HG03097 (cell line): ENCODE results near the gene UGT8.
"Not testable (repeated sequence)": the region's sequence is repeated elsewhere in the genome, so short reads cannot be mapped to it uniquely, and the experiment has no call there.

Source experiments
- ATAC-seq: cut with Tn5 transposase; IDR thresholded peaks from one replicate; pipeline ENCODE4 v1.9.1; 2021; ENCODE audit not compliant: unreplicated experiment, low FRiP score

UGT8 gene

DNA sequence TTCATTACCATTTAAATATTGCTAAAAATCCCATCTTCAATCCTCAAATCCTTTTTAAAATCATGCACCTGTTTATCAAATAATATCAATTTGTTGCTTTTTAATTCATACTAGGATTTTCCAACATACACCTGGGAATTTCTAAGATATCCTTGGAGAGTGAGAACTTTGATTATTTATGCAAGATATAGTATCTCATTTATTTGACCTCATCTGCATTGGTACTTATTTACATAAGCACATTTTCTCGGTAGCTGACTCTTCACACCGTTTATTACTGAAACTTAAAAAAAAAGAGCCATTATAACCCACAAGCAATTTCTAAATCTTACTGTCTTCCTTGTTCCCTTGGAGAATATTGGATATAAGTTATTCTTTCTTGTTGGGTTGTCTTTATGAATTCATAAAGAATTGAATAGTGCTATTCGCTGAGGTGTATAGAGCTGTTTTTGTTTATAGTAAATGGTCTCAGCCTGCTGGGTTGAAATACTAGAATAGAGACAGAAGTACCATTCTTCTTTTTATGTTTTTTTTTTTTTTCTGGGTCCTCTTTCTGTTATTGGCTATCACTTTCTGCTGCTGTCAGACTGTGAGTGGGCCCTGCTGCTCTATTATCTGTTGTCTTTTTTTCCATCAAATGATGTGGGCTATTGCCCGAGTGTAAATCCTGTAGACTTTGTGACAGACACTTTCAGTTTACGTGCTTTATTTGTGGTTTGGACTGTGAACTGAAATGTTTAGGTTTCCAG lies 2.9 kb downstream of the UGT8 start:
- ATAC-seq = peak; percentile 41

DNA sequence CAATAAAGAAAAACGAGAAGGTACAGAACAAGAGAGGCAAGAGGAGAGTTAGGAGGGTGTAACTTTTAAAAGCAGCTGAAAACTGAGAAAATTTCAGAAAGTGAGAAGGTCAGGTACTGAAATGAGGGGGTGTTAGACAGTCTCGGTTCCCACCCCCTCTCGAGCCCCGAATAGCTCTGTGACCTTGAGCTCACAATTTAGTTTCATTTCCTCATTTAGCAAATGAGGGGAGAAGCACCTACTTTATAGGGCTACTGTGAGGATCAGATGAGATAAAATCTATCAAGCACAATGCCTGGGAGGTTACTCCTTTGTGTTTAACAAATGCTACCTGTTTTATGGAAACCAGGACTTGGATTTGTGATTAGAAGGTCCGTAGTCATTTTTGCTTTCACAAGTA lies 4.9 kb downstream of the UGT8 start:
- peak; percentile 94 for ATAC-seq

DNA sequence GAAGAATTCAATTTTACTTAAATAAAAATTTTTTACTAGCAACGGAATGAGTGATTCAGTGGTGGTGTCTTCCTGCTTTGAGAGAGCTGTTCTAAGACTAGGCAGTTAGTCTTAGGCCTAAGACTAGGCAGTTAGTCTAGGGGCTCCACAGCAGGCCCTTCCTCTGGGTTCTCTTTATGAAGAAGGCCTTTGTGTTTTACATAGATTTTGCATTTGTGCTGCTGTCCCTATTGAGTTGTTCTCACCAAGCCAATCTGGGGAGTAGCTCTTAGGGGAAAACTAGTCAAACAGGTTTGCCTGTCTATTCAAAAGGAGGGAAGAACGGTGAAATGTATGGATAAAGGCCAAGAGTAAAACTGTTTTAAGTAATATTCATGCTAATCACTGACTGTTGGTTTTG lies 7.6 kb downstream of the UGT8 start:
- ATAC-seq = no peak

DNA sequence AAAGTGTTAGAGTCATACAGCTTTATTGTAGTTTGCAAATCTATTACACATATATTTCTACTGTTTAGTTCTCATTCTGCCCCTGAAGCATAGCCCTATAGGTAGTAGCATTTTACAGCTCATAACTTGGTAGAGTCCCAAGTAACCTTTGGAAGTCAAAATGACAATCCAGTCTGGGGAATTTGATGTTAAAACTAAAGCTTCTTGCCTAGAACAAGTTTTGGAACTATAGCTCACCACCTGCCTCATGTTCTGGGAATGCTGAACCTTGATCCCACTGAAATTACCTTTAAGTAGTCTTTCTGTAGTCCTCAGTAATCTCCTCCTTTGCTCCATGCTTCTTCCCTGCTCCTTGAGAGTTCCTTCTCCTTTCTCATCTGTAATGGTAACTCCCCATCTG lies 8.4 kb downstream of the UGT8 start:
- ATAC-seq = no peak

DNA sequence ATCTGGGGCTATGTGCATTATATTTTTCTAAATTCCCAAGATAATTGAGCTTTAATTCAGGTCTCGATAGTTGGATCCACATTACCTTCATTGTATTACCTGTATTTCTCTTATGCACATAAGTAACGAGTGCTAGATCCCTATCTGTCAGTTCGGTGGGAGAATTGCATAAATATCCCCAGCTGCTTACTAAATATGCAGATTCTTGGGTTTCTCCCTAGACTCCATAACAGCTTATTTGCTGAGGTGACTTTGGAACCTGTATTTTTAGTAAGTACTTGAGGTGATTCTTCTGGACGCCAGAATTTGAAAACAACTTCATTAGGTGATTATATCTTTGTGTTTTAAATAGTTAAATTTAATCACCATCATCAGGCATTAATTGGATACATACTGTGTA lies 15.0 kb downstream of the UGT8 start:
- ATAC-seq = no peak

DNA sequence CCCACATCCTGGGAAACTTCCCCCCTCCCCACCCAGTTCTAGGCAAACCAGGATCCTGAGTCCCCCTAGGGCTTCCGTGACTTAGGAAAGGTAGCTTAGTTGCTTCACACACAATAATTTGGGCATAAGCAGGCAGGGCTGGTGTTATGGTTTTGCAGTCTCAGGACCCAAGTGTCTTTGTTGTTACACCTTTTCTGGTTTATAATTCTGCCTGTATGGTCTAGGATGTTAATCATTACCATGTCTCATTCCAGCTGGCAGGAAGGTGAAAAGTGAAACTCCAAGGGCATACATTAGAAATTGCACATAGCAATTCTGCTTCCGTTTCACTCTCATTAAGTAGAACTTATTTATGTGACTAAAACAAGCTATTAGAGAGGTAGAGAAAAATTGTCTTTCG lies 16.8 kb downstream of the UGT8 start:
- ATAC-seq = peak; percentile 69

DNA sequence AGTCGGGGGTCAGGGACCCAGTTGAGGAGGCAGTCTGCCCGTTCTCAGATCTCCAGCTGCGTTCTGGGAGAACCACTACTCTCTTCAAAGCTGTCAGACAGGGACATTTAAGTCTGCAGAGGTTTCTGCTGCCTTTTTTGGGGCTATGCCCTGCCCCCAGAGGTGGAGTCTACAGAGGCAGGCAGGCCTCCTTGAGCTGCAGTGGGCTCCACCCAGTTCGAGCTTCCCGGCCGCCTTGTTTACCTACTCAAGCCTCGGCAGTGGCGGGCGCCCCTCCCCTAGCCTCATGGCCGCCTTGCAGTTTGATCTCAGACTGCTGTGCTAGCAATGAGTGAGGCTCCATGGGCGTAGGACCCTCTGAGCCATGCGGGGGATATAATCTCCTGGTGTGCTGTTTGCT lies 17.4 kb downstream of the UGT8 start:
- not testable (repeated sequence) for ATAC-seq

DNA sequence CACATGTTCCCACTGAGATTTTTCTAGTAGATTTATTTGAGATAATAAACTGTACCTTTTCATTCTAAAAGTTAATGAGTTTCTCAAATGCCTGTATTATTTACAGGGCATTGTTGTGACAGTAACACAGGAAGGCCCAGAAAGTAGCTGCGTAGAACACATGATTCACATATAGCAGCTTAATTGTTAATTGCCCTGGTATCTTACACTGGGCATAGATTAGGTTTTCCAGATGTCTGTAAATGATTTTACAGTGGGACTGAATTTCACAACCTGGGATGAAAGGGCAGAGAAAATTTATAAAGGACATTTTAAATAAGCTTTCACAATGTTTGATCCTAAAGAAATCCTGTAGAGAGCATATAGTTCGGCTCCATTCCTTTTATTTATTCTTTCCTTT lies 27.6 kb downstream of the UGT8 start:
- ATAC-seq = no peak

DNA sequence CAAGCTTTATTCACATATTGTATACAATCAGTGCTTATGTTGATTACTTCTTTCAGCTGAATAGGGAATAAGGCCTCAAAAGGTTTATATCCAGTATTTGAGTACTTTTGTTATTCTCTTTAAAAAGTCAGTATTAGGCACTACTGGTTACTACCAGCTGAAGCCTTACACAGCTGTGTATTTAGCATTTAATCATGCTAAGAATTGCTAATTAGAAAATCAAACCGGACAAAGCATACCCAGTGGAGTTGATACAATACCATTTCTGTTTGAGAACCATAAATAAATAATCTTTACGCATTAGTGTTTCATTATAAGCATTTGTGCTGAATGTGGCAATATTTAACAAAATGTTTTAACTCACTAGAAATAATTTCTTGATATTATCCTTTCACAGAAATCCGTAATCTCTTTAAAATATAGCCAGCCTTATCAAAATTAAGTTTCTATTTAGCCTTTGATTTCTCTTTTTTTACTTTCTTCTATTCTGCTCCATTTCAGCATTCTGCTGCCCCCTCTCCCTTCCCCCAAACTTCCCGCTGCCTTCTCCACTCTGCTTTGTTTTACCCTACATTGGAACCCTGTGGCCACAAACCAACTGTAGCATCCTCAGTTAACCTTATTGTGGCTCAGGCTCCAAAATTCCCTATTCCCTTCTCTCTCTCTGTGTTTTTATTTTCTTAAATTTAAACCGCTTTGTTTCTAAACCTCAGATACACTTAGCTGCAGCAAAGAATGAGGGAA lies 37.8 kb downstream of the UGT8 start:
- no peak for ATAC-seq

DNA sequence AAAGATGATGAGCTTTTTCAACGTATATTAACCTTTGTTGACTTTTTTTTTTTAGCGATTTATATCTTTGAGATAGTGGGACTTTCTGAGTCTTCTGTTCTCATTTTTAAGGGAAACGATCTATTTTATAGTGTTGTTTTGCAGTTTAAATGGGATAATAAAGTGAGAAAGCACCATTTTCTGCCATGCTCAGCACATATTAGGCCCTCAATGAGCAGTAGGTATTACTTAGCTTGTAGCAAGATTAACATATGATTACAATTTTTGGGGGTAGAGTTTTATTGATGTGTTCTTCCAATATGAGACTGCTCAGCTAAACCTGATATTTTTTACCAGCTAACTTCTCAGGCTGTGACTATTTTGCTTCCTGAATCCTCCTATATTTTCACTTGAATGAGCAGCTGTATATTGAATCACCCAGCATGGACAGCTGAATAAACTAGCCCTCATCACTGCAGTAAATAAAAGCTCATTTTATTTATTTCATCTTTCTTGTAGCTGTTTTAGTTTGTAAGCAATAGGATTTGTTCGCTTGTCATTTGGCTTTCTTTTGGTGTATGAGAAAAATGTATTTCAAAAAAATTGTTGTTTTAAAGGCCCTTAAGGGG lies 43.7 kb downstream of the UGT8 start:
- no peak for ATAC-seq

DNA sequence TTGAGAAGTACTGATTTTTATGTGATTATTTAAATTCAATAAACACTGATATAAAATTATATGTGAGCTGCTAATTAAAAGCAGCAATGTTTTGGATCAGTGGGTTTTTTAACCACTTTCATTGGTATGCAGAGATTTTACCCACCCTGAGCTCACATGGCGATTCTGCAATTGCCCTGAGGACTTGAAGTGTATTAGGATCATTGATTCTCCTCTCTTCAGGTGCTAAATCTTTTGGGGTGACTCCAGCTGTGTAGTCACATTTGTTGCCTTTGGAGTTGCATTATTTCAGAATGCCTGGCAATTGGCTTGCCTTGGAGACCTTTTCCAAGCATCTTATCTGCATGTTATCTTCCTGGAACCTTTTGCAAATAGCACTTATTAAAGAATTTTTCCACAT lies 51.3 kb downstream of the UGT8 start:
- no peak for ATAC-seq

DNA sequence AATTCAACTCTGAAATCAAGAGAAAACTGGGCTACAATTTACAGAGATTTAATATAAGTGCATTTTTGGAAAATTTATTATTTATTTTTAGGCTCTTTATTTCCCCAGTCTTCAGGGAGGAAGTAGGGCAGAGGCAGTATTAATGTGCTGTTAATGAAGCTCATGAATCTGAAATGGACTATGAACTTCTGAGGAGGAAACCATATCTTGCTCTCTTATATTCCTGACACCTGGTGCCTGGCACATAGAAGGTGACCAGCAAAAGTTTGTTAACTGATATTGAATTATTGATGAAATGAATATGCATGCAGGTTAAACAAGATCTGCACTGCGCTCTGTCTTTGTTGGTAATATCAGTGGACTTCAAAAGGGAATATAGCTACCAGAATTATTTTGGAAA lies 55.1 kb downstream of the UGT8 start:
- no peak for ATAC-seq

DNA sequence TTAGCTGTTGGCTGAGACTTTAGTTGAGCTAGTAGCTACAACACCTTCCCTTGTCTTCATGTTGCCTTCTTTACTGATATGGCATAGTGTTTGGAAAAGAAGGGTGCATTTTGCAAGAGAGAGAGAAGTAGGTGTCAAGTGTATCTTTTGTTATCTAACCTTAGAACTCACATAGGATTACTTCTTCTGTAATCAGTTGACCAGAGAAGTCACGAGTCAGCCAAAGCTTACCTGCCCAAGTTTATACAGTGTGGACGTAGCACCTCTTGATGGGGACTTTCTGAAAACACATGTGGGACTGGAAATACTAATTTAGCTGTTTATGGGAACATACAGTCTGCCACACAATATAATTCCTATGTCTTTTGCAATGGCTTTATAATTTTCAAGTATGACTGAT lies 56.0 kb downstream of the UGT8 start:
- ATAC-seq = no peak

DNA sequence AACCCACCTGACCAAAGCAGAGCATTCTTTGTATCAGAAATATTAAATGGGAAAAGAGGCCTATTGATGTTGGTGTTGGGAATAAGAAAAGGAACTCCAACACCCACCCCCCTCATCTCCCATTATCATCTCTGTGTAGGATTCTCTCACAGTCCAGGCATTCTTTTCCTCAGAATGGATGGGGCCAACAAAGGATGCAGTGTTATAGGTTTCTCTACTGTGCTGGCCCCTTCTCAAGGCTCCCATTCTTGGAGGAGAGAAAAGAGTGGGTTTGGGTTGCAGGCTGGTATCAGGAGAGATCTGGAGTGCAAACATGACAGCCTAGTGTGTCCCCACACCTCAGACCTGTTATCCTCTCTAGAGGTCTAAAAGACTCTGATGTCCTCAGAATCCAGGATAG lies 59.6 kb downstream of the UGT8 start:
- ATAC-seq = no peak

DNA sequence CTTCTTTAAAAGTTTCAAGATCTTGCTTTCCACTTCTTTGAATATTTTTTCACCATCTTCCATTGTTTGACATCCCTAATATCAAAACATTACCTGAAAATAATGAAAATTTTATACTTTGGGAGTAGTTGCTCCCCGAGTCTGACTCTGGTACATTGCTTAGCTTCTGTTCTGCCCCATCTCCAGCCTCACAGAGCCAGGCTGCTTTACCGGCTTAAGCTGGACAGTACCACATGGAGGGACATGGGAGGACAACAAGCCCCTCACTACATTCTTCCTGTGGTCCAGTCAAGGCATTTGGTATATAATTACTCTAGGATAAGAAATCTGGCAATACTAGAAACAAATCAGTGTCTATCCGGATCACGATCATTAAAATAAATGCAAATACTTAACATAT lies 60.2 kb downstream of the UGT8 start:
- ATAC-seq = no peak

DNA sequence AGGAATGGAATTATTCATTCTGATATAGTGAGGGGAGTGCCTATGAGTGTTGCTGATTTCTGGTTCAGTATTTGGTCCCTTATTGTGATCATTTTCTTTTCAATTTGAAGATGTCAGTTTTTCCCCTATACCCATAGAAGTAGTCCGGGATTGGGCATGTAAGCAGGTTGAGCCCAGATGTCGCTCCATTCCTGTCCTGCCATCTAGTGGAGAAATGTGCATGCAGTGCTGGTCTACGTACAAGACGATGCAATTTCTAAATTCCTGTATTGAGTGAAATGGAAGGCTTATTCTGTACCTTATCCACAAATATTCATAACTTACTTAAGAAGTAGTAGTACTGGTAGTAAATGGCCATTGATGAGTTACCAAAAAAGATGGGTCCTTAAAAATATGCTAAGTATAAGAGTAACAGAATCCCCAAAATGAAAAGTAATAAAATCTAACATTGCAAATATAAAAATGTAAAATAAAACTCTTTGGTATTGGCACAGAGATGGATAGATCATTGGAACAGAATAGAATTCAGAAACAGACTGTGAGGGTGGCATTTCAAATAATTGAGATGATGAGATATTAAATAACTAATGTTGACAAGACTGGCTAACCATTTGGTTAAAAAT lies 60.9 kb downstream of the UGT8 start:
- ATAC-seq = peak; percentile 96

DNA sequence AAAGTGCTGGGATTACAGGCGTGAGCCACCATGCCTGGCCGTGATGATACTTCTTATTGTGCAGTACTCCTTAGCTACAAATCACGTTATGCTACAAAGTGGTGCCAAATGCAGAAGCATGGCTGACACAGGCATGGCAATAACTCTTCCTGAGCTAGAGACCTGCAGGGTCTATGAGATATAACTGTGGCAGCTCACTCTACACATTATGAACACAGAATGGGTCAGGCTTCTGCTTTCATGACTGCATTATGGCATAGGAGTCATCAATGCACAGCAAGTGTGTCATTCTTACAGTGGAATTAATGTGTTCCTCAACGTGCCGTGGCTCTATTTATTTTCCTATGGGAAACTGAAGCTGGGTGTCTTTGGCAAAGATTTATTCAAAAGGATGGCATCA lies 64.5 kb downstream of the UGT8 start:
- no peak for ATAC-seq

DNA sequence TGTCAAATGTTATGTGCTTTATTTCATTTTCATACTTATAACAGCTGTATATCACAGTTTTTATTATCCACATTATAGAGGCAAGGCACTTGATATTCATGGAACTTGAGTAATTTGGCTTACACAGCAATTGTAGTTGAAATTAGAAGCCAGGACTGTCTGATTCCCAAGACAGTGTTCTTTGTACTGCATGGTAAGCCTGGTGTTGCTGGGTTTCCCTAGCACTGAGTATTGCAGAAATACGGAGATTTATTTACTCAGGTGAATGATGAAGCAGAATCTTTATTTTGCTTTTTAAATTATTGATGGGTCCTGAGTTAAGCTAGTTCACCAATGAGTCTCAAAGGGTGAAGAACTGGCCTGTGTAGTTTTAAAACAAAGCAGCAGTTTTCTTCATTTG lies 70.0 kb downstream of the UGT8 start:
- ATAC-seq = no peak

DNA sequence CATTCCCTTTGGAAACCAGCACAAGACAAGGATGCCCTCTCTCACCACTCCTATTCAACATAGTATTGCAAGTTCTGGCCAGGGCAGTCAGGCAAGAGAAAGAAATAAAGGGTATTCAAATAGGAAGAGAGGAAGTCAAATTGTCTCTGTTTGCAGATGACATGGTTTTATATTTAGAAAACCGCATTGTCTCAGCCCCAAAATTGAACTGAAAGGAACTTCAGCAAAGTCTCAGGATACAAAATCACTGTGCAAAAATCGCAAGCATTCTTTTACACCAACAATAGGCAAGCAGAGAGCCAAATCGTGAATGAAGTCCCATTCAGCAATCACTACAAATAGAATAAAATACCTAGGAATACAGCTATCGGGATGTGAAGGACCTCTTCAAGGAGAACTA lies 72.1 kb downstream of the UGT8 start:
- not testable (repeated sequence) for ATAC-seq

DNA sequence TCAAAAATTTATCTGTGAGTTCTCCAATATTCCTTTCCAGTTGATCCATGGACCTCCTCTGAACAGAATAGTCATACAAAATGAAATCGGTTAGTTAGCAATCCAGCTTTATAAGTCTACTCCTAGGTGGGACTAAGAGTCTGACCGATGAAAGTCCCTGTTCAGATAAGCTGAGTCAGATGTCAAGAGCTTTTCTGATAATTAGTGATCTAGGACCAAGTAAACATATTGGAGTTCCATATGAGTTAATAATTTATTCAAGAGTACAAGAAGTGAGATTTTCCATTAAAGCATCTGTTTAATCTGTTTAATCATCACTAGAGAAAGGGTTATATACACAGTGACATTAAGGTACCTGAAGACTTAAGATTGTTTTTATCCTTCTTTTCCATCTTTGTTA lies 74.7 kb downstream of the UGT8 start:
- no peak for ATAC-seq

DNA sequence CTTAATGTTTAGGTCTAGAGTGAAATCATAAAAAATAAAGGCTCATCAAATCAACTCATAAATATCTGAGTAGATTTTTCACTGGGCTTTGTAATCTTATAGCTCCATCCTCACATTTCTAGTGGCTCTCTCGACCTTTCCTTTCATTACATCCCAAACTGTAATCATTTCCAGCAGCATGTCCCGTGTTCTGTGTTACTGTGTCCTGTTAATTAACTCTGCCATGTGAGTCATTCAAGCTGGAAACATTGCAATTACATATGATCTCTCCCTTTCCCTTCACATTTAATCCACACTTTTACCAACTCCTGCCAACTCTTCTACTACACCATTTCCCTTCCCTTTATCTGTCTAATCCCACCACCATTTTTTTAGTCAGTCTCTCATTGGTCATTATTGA lies 75.5 kb downstream of the UGT8 start:
- no peak for ATAC-seq
